GM13976 (cell line): ENCODE measurements around the gene ASS1.

Experiments used
- DNase-seq: peaks from one replicate; pipeline ENCODE4 v3.0.0; 2012; ENCODE audit warnings: low spot score
- in situ Hi-C: fragments of 300-500 bp; cut with MboI; formaldehyde crosslinking; loops from one replicate; pipeline ENCODE4 v1.12.0; 2022; ENCODE audit warnings: low sequenced_read_pairs, mixed read lengths, inconsistent platforms; ENCODE audit not compliant: unreplicated experiment
- TF ChIP-seq, protein P1 (sequence below): IDR thresholded peaks from 2 replicates; pipeline ENCODE4 v1.5.1; 2012; ENCODE audit warnings: borderline replicate concordance, mild to moderate bottlenecking; ENCODE audit not compliant: insufficient read depth; ENCODE audit errors: extremely low read depth, missing control alignments, control extremely low read depth

ASS1 gene

GRCh38 chr9:130539420-130540223 is 94.9 kb downstream of the ASS1 start:
- DNase-seq: no peak
- in situ Hi-C loops: no loop called here

DNA sequence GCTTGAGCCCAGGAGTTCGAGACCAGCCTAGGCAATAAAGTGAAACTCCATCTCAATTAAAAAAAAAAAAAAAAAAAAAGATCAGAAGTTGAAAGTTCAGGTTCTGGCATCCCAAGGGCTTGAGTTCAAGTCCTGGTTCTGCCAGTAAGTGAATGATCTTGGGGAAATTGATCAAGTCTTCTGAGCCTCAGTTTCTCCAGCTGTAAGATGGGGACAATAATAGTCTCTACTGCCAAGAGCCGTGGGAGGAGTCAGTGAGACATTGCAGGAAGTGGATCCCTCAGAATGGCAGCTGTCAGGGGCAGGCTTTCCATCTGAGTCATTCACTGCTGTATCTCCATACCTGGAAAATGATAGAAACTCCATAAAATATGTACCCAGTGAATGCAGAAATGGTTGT is 96.8 kb downstream of the ASS1 start:
- TF ChIP-seq, protein P1, sequence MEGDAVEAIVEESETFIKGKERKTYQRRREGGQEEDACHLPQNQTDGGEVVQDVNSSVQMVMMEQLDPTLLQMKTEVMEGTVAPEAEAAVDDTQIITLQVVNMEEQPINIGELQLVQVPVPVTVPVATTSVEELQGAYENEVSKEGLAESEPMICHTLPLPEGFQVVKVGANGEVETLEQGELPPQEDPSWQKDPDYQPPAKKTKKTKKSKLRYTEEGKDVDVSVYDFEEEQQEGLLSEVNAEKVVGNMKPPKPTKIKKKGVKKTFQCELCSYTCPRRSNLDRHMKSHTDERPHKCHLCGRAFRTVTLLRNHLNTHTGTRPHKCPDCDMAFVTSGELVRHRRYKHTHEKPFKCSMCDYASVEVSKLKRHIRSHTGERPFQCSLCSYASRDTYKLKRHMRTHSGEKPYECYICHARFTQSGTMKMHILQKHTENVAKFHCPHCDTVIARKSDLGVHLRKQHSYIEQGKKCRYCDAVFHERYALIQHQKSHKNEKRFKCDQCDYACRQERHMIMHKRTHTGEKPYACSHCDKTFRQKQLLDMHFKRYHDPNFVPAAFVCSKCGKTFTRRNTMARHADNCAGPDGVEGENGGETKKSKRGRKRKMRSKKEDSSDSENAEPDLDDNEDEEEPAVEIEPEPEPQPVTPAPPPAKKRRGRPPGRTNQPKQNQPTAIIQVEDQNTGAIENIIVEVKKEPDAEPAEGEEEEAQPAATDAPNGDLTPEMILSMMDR: no peak
- no peak for DNase-seq
- in situ Hi-C loops: no loop called here

More at GRCh38 chr9:130539420-130540223, 94.9 kb downstream of the ASS1 start:
- TF ChIP-seq, protein P1: no peak

DNA sequence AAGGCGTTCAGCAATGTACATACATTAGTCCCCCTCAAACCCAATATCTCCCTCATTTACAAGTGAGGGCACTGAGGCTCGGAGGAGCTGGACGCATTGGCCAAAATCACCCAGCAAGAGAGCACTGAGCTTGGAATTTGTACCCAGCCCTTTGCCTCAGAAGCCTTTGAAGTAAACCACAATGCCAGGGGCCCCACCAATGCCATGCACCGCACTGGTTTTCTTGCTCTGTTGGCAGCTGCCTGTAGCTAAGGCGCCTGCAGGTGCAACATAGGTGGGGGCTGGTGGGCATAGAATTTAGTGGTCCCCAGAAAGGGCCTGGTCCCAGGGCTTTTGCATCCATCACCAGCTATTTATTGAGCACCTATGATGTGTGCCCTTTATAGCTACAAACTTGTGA is 97.3 kb downstream of the ASS1 start:
- DNase-seq: no peak
- TF ChIP-seq, protein P1: no peak
- in situ Hi-C loops: no loop called here

- in situ Hi-C loops: no loop called here
- no peak for DNase-seq
- TF ChIP-seq, protein P1: no peak
Observed at GRCh38 chr9:130542457-130543228, 97.9 kb downstream of the ASS1 start.

DNA sequence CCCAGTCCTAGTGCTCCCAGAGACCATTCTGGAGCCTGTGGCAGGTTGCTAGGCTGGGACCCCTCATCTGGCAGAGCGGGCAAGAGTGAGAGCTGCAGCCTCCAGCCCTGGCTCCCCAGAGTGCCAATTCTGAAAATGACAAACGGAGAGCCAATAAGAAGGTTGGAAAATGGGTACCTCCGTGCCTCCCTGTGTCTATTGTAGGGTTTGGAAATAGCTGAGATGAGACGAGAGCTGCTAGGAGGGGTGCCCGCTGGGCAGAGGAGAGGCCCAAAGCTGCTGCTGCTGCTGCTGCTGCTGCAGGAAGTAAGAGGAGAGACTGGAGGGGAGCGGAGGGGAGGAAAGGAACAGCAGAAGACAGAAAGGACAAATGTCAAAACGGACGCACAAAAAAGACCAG is 98.6 kb downstream of the ASS1 start:
- no peak for DNase-seq
- in situ Hi-C loops: no loop called here
- TF ChIP-seq, protein P1: no peak

DNA sequence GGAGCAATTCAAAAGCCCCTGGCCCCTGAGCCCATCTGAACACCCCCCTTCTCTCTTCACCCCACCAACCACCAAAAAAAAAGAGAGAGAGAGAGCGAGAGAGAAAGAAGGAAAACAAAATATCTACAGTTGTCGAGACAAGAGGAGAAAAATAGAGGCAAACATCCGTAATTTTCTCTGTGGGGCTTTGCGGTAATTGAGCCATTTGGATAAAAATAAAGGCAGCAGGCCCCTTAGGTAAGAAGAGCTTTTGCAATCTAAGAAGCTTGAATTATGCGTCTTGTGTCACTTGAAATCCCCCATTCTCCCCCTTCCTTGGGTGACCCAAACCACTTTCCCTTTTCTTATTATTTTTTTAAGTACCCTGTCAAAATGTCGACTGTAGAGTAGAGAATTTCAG is 99.1 kb downstream of the ASS1 start:
- no peak for DNase-seq
- TF ChIP-seq, protein P1: no peak
- in situ Hi-C loops: no loop called here
